HG02981 (cell line): Measurements from ENCODE around the gene UBE2QL1.

Source experiments
- ATAC-seq: cut with Tn5 transposase; IDR thresholded peaks from one replicate; pipeline ENCODE4 v1.9.1; 2021; ENCODE audit warnings: mild to moderate bottlenecking, moderate library complexity; ENCODE audit not compliant: unreplicated experiment

UBE2QL1 gene

GRCh38 chr5:6427694-6428093 is 21.0 kb upstream of the UBE2QL1 start:
- no peak for ATAC-seq

- no peak for ATAC-seq
These were observed 18.1 kb upstream of the UBE2QL1 start for GRCh38 chr5:6430418-6431028.

- no peak for ATAC-seq
These were observed 17.2 kb upstream of the UBE2QL1 start for GRCh38 chr5:6431214-6432195.

- no peak for ATAC-seq
These were observed 16.5 kb upstream of the UBE2QL1 start for GRCh38 chr5:6432206-6432605.

- no peak for ATAC-seq
These were observed 13.9 kb upstream of the UBE2QL1 start for GRCh38 chr5:6434731-6435130.

- no peak for ATAC-seq
These were observed 13.3 kb upstream of the UBE2QL1 start for GRCh38 chr5:6435356-6435755.

- ATAC-seq, result no peak
These were observed 11.8 kb upstream of the UBE2QL1 start for GRCh38 chr5:6436715-6437331.

GRCh38 chr5:6439588-6440550 is 8.8 kb upstream of the UBE2QL1 start:
- no peak for ATAC-seq

GRCh38 chr5:6442333-6442732 is 6.3 kb upstream of the UBE2QL1 start:
- ATAC-seq, result no peak

- no peak for ATAC-seq
These were observed 5.3 kb upstream of the UBE2QL1 start for GRCh38 chr5:6443326-6443725.

GRCh38 chr5:6446042-6446441 is 2.6 kb upstream of the UBE2QL1 start:
- no peak for ATAC-seq

- no peak for ATAC-seq
These were observed 1.9 kb upstream of the UBE2QL1 start for GRCh38 chr5:6446626-6447309.

- ATAC-seq, result no peak
These were observed 1.1 kb upstream of the UBE2QL1 start for GRCh38 chr5:6447384-6448140.

GRCh38 chr5:6448141-6448491 is 543 bp upstream of the UBE2QL1 start:
- ATAC-seq, result no peak

- no peak for ATAC-seq
These were observed 953 bp downstream of the UBE2QL1 start for GRCh38 chr5:6449465-6450158.

GRCh38 chr5:6450319-6450833 is 1.7 kb downstream of the UBE2QL1 start:
- no peak for ATAC-seq

GRCh38 chr5:6452622-6453504 is 4.2 kb downstream of the UBE2QL1 start:
- no peak for ATAC-seq
